PFSK-1 (cell line): ENCODE measurements around the gene HAVCR1.

Experiments used
- FOXP2 ChIP-seq: optimal IDR thresholded peaks from 2 replicates; pipeline ENCODE3; 2011; ENCODE audit warnings: borderline replicate concordance, control low read depth, inconsistent platforms; ENCODE audit not compliant: insufficient read depth; ENCODE audit errors: extremely low read length, extremely low read depth
- POLR2AphosphoS5 ChIP-seq: IDR thresholded peaks from 2 replicates; pipeline ENCODE4 v1.6.1; 2012; ENCODE audit warnings: low read depth, mild to moderate bottlenecking, control low read depth, low read length, moderate library complexity
- SIN3A ChIP-seq: IDR thresholded peaks from 2 replicates; pipeline ENCODE4 v1.6.1; 2012; ENCODE audit warnings: mild to moderate bottlenecking, low read length, moderate library complexity, borderline replicate concordance; ENCODE audit not compliant: insufficient read depth
- TAF1 ChIP-seq: IDR thresholded peaks from 2 replicates; pipeline ENCODE4 v1.6.1; 2012; ENCODE audit warnings: low read length, control low read depth, borderline replicate concordance; ENCODE audit not compliant: insufficient read depth
- TF ChIP-seq, protein P1 (sequence below), 2 experiments: IDR thresholded peaks; 2 replicates each; pipeline versions ENCODE4 v1.6.1 to v1.8.0; 2011 to 2012; ENCODE audit warnings: low read depth in 2 of 2, low read length in 2 of 2, control low read depth in 1 of 2, inconsistent platforms in 1 of 2, mild to moderate bottlenecking in 1 of 2, moderate library complexity in 1 of 2; ENCODE audit not compliant: insufficient read depth in 1 of 2

DNA sequence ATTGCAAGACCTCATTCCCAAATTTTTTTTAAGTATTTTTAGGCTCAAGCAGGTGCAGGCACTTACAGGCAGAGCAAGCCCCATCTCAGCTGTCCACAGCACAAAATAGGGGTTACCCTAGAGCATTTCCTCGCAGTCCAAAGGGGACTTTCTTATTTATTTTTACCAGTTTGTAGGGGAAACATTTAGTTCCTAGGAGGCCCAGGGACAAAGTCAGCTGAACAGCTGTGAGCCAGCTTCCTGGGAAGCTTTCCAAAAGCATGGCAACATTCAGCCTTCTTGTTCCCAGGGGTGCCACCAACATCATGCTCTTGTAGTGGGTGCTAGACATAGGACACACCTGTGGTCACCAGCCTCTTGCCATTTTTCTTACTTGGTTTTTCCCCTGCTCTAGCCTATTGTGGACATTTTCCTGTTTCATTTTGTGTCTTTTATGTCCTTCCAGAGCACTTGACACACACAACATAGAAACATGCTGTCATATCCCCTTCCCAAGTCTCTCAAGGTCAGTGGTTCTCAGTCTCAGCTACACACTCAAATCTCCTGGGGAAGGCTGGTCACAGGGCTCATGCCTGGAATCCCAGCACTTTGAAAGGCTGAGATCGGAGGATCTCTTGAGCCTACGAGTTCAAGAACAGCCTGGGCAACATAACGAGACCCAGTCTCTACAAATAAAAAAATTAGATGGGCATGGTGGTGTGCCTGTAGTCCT lies 38.2 kb downstream of the HAVCR1 start:
- TF ChIP-seq SIN3A (no peak), POLR2AphosphoS5 (no peak), FOXP2 (no peak), TAF1 (no peak)
- TF ChIP-seq, protein P1, sequence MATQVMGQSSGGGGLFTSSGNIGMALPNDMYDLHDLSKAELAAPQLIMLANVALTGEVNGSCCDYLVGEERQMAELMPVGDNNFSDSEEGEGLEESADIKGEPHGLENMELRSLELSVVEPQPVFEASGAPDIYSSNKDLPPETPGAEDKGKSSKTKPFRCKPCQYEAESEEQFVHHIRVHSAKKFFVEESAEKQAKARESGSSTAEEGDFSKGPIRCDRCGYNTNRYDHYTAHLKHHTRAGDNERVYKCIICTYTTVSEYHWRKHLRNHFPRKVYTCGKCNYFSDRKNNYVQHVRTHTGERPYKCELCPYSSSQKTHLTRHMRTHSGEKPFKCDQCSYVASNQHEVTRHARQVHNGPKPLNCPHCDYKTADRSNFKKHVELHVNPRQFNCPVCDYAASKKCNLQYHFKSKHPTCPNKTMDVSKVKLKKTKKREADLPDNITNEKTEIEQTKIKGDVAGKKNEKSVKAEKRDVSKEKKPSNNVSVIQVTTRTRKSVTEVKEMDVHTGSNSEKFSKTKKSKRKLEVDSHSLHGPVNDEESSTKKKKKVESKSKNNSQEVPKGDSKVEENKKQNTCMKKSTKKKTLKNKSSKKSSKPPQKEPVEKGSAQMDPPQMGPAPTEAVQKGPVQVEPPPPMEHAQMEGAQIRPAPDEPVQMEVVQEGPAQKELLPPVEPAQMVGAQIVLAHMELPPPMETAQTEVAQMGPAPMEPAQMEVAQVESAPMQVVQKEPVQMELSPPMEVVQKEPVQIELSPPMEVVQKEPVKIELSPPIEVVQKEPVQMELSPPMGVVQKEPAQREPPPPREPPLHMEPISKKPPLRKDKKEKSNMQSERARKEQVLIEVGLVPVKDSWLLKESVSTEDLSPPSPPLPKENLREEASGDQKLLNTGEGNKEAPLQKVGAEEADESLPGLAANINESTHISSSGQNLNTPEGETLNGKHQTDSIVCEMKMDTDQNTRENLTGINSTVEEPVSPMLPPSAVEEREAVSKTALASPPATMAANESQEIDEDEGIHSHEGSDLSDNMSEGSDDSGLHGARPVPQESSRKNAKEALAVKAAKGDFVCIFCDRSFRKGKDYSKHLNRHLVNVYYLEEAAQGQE (IDR thresholded peaks at IDR 0.05; ENCODE audit: insufficient read depth in 1 of 2, low read depth in 2 of 2, low read length in 2 of 2), result no peak
